Measurements from ENCODE around the gene MBNL3.
A peak's percentile ranks its signal among the peaks of the same experiment; 100 is the strongest.

MBNL3 gene

DNA sequence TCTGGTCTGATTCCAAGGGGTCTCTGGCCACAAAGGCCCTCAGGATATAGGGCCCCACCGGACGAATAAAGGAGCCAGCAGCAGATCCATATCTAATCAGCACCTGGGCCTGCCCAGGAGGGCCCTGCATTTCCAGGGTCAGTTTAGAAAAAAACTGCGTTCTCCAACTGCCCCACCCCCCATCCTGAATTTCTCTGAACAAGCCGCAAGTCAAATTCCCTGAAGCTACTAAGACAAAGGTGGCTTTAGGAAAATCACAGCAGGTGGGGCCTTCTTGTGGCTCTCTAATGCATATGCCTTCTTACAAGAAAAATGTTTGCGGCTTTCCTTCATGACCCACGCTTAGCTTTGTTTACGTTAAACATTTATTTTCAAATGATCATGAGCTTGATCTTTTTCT is 76.6 kb downstream of the MBNL3 start:
- TF ChIP-seq GATA2 (IDR thresholded peaks at IDR 0.05; ENCODE audit: low read depth, low read length) = 0 out of 2 replicates have a peak, but pooled peaks have one; percentile 24
- TF ChIP-seq GATA3 (IDR thresholded peaks at IDR 0.05; ENCODE audit: low read depth, low read length) = no peak

DNA sequence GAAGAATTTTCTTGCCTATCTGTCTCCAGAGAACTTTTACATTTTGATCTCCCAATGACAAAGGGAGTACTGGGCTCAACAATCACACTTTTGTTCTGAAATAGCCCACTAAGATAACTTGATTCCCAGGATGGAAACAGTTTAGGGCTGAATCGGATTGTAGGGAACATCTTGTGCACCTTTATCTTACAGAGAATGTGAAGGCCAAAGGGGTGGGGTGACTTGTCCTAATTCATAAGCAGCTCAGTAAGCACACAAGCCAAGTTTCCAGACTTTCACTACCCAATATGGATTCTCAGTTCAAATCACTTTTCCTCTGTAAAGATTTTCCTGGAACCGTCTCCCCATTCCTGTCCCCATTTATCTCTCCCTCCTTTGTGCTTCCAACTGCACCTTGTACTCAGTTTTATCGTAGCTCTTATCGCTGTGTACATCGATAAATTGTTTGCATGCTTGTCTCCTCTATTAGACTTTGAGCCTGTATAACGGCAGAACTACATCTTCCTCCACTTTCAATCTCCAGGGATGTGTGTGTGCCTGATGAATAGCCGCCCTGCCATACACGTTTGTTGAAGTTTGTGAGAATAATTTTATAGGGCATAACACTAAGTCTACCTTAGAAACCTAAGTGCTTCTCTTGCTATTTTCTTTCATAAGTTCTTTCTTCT is 77.4 kb downstream of the MBNL3 start:
- no peak for TF ChIP-seq GATA2 (IDR thresholded peaks at IDR 0.05; ENCODE audit: low read depth, low read length)
- TF ChIP-seq GATA3 (IDR thresholded peaks at IDR 0.05; ENCODE audit: low read depth, low read length) = no peak

DNA sequence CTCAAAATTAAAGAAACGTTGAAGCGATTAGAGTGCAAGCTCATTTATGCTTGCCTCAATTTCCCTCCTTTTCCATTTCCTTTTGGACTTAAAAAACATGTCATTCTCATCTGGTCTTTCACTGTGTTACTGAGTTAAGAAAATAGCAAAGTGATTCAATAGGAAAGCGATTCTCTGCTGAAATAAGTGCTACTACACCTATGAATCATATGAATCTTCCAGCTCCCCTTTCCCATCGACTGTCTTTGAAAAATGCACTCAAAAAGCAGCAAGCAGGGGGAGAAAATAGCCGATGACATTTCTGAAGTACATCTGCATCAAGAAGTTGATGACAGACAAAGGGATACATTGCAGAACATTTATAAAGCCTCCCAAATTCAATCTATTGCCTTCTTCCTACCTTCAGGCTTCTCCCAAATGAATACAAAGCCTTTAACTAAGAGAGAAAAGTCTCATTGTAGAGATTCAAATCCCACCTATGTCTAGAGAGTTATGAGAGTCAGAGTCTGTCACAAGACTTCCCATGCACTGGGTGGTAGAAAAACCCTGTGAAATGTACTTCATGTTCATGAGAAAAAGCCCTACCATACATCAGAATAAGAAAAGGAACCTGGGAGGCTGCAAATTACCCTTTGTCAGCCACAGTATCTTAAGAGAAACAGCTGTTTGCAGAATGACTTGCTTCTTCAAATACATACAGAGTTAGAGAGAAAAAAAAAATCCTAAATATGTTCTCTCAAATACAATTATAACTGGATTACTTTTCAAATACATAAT is 78.9 kb downstream of the MBNL3 start:
- no peak for TF ChIP-seq GATA3 (IDR thresholded peaks at IDR 0.05; ENCODE audit: low read depth, low read length)
- no peak for TF ChIP-seq GATA2 (IDR thresholded peaks at IDR 0.05; ENCODE audit: low read depth, low read length)

DNA sequence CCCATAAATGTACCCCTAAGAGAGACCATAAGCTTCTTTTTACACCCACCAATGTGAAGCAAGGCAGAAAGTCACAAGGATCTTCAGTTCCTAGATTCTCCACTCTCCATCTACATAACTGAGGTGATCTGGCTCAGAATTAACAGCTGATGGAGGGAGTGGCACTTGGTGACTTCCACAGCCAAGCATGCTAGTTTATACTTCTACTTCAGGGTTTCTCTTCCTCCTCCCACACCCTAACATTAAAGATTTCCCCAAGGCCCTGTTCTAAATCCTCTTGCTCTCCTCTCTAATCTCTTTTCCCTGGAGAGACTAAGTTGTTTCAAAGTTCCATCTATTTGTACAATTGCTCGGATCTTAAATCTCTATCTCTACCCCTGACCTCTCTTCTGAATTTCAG is 81.1 kb downstream of the MBNL3 start:
- TF ChIP-seq GATA3 (IDR thresholded peaks at IDR 0.05; ENCODE audit: low read depth, low read length) (no peak), GATA2 (IDR thresholded peaks at IDR 0.05; ENCODE audit: low read depth, low read length) (no peak)

DNA sequence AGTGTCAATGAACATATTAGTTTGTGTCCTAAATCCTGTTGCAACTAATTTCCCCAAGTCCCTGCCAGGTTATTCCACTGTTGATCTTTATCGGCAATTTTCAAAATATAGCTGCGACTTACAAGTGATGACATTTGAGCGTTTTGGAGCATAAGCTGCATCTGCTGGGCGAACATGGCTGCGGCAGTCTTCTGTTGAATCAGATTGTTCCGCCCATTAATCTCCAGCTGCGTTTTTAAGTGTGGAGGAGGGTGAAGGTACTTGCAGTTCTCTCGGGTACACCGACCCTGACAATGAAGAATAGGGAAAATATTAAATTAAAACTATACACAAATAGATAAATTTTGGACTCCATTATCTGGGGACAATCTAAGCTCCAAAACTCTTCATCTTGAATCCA is 82.7 kb downstream of the MBNL3 start:
- no peak for TF ChIP-seq GATA2 (IDR thresholded peaks at IDR 0.05; ENCODE audit: low read depth, low read length)
- no peak for TF ChIP-seq GATA3 (IDR thresholded peaks at IDR 0.05; ENCODE audit: low read depth, low read length)

DNA sequence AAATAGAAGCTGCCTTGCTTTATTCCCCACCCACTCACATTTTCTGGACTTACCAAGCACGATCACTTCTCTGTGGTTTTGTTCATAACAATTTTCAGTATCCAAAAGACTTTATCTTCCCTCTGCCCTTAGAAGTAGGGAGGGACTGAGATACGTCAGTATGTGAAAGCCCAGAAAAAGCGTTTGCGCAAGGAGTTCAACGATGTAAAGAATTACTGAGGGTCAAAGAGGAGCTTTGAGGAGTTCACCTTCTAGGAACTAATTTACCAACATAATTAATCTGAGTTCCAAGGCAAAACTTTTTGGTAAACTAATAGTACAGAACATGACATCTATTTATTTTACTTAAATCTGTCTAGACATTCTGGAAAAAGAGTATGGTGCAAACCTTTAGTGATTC is 84.6 kb downstream of the MBNL3 start:
- TF ChIP-seq GATA2 (IDR thresholded peaks at IDR 0.05; ENCODE audit: low read depth, low read length) (no peak), GATA3 (IDR thresholded peaks at IDR 0.05; ENCODE audit: low read depth, low read length) (no peak)

DNA sequence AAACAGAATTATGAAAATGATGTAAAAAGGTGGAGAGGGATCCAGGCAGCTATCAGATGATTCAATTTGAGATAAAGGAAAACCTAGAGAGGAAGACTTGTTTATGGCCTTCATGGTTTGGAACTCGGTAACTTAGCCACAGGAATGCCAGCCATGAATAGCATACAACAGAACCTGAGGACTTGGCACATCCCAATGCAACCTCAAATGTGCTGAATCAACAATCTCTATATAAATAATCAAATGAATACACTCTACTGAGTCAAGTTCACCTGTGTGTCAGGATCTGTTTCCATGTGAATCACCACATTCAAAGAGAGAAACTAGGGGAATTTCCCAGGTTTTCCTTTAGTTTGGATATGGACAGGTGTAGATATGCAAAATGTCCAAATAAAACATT is 86.9 kb downstream of the MBNL3 start:
- no peak for TF ChIP-seq GATA2 (IDR thresholded peaks at IDR 0.05; ENCODE audit: low read depth, low read length)
- TF ChIP-seq GATA3 (IDR thresholded peaks at IDR 0.05; ENCODE audit: low read depth, low read length) = no peak

DNA sequence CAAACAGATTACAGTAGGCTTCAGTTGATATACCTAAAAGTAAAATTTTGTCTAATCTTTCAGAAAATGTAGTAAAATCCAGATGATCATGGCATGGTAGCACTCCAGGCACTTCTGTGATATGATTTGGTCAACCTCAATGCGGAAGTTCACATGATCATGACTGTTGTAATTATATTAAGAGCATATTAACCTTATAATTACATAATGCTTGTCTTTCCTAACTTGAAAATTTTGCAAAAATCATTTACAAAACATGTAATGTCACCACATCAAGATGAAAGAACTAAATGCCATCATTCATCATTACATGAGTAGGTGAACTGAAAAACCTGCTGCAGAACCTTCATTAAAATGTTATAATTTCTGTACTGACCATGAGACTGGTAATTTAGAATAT is 88.1 kb downstream of the MBNL3 start:
- no peak for TF ChIP-seq GATA3 (IDR thresholded peaks at IDR 0.05; ENCODE audit: low read depth, low read length)
- no peak for TF ChIP-seq GATA2 (IDR thresholded peaks at IDR 0.05; ENCODE audit: low read depth, low read length)

DNA sequence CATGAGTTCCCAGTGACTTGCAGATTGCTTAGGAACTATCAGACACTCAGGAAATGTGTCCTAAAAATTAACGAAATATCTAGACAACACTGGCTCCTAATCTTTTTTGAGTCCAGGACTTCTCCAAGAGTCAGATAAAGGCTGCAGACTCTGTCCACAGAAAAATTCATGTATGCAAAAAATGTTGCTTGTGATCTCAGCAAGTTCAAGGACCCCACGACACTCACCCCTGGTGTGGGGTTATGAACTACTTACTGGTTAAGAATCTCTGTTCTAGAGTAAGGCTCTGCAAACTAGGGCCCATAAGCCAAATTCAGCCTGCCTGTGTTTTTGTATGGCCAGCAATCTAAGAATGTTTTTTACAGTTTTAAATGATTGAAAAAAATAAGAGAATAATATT is 93.2 kb downstream of the MBNL3 start:
- no peak for TF ChIP-seq GATA2 (IDR thresholded peaks at IDR 0.05; ENCODE audit: low read depth, low read length)
- no peak for TF ChIP-seq GATA3 (IDR thresholded peaks at IDR 0.05; ENCODE audit: low read depth, low read length)

DNA sequence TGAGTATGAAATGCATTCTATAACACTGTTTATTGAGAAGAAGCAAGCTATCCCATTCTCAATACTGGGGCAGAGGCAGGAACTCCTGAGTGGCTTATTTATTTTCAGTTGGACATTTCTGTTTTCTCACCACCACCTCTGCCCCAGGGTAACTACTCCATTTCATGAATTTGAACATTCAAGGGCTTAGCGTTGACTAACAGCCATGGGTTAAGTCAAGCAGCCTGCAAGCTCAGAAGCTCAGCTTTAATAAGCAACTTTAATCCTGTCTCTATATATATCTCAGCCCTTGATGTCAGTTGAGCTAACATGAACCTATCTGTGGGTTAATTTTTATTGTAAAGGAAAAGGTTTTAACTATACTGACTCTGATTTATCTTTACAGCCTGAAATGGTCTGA is 93.8 kb downstream of the MBNL3 start:
- TF ChIP-seq GATA3 (IDR thresholded peaks at IDR 0.05; ENCODE audit: low read depth, low read length) = no peak

DNA sequence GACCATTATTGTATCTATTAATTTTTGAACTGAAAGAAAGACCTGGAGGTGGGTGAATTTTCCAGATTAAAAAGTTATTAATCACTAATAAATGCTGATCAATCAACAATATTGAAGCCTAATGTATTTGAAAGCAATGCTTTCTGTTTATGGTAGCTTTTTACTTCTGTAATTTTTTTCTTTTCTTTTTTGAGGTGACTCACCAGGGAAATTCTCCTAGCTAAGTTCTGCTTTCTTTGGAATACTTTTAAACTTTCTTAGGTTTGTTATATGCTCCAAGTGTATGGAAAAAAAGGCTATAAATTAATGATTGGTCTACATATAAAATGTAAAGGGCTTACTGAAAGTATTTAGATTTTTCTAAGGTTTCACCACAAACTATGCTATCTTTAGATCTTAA is 94.2 kb downstream of the MBNL3 start:
- TF ChIP-seq GATA2 (IDR thresholded peaks at IDR 0.05; ENCODE audit: low read depth, low read length) (no peak), GATA3 (IDR thresholded peaks at IDR 0.05; ENCODE audit: low read depth, low read length) (no peak)

DNA sequence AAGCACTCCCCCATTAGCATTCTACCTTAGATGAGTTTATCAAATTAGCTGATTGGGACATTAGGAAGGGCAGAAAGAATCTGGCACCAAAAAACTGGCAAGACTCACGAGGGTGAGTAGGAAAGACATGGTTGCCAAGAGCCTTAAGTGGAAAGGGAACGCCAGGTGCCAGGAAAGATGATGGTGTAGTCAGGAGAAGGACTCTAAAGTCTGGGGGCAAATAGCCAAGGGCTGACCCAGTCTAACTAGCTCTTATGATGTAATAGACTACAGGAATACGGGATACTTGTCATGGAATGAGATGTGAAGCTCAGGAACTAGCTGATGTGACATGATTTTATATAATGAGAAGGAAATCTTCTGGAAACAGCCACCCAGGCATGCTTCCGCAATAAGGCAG is 94.8 kb downstream of the MBNL3 start:
- TF ChIP-seq GATA2 (IDR thresholded peaks at IDR 0.05; ENCODE audit: low read depth, low read length) (no peak), GATA3 (IDR thresholded peaks at IDR 0.05; ENCODE audit: low read depth, low read length) (no peak)

DNA sequence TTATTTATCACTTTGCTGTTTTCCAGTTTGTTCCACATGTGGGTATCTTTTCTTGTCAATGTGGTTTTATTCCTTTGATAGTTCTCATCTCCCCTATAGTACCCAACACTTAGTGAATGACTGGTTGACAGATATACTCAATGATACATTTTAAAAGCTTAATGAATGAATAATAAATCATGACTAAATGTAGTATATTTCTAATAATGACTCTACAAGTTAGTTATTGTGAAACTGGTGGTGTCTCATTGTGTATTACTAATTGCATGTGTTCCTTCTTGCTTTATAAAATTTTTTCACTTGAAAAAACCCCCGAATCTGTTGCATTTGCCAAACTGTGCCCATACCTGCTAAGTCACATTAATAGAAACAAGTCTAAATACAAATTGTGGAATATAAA is 95.4 kb downstream of the MBNL3 start:
- TF ChIP-seq GATA2 (IDR thresholded peaks at IDR 0.05; ENCODE audit: low read depth, low read length) = no peak
- TF ChIP-seq GATA3 (IDR thresholded peaks at IDR 0.05; ENCODE audit: low read depth, low read length) = no peak

DNA sequence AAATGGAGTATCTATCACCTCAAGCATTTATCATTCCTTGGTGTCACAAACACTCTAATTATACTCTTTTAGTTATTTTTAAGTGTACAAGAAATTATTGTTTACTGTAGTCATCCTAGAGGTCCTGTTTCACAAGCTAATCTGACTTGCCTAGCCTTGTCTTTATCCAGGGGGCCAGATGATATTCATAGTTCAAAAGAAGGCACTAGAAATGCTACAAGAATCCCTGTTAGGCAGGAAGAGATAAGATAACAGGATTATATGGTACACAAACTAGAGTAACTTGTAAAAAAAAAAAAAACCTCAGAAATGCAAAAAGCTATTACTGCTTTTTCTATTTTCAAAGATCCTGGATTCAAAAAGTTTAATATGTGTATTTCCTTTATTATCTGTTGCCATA is 95.8 kb downstream of the MBNL3 start:
- TF ChIP-seq GATA2 (IDR thresholded peaks at IDR 0.05; ENCODE audit: low read depth, low read length) (no peak), GATA3 (IDR thresholded peaks at IDR 0.05; ENCODE audit: low read depth, low read length) (no peak)

DNA sequence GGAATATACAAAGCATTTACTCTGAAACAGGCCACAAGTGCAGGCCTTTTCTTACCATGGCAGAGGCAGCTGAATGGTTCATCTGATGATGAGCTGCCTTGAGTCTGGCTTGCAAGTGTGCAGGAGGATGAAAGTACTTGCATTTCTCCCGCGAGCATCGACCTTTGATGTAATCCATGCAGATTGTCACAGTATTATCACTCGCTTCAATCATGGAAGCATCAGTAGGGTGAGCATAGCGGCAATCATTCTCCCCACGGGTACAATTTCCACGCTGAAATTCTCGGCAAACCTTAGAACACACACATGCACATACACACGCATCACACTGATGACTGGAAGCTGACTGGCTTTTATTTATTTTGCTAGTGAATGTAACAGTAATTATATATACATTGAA is 98.0 kb downstream of the MBNL3 start:
- TF ChIP-seq GATA3 (IDR thresholded peaks at IDR 0.05; ENCODE audit: low read depth, low read length) = no peak
